ENCODE measurements around the gene WNK2.

Gene WNK2

DNA sequence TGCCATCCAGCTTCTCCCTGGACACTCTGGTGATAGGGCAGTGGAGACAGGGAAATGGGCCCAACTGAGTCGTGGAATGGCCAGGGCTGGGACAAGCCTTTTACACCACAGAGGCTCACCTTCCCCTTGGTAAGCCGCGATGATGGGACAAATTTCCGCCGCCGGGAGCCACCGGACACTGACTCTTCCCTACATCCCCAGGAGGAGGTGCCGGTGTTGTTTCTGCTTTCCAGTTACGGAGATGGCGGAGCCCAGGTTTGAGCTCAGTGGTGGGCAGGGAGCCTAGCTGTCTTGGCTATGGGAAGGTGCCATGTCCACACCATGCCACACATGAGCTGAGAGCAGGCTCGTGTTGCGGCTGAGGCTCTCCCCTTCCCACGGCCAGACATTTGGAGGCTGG, 19.9 kb upstream of the WNK2 start:
- no peak for DNase-seq

- no peak for DNase-seq
Measured at GRCh38 chr9:93166699-93167098, 17.2 kb upstream of the WNK2 start.

- no peak for DNase-seq
Measured at GRCh38 chr9:93167185-93167584, 16.8 kb upstream of the WNK2 start.

GRCh38 chr9:93167838-93168237, 16.1 kb upstream of the WNK2 start:
- DNase-seq = no peak

GRCh38 chr9:93168581-93168980, 15.4 kb upstream of the WNK2 start:
- DNase-seq = no peak

- no peak for DNase-seq
Measured at GRCh38 chr9:93169444-93169843, 14.5 kb upstream of the WNK2 start.

DNA sequence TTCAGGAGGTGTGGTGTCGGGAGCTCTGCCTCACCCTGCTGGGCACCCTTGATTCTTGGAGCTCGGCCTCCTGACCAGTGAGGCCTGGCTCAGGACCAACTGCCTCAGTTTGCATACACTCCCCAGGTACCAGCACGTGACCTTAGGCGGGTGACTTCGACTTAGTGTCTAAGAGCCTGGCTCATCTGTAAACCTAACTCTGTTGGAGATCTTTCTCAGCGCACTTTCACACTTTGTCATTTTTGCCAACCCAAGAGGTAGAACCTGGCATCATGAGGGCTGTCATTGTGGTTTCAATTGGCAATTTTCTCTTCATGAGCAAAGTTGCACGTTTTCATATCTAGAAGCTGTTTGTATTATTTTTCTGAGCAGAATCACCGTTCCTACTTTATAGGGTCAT, 13.4 kb upstream of the WNK2 start:
- DNase-seq = no peak

DNA sequence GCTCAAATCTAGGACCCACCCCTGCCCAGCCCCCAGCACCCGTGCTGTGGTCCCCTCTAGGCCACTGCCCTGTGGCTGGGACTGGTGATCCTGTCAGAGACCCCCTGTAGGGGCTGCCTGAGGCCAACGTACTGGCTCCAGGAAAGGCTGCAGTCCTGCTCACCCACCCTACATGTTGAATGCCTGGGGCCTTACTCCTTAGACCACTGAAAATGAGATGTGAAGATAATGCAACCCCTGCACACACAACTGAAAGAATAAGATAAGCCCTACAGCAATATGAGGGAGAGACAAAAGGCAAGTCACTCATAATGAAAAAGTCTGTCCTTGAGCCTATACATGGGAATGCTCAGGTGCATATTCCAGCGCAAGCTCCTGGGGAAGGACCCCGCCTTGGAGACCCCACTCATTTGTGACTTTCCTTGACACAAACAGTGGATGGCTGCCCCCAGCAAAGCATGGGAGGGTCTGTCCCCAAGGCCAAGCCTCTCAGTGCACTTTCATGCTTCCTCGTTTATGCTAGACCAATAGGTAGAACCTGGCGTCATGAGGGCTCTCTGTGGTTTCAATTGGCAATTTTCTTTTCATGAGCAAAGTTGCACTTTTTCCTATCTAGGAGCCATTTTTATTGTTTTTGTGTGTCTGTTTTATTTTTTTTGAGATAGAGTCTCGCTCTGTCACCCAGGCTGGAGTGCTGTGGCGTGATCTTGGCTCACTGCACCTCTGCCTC, 12.5 kb upstream of the WNK2 start:
- no peak for DNase-seq

GRCh38 chr9:93172666-93173364, 11.1 kb upstream of the WNK2 start:
- DNase-seq = no peak

DNA sequence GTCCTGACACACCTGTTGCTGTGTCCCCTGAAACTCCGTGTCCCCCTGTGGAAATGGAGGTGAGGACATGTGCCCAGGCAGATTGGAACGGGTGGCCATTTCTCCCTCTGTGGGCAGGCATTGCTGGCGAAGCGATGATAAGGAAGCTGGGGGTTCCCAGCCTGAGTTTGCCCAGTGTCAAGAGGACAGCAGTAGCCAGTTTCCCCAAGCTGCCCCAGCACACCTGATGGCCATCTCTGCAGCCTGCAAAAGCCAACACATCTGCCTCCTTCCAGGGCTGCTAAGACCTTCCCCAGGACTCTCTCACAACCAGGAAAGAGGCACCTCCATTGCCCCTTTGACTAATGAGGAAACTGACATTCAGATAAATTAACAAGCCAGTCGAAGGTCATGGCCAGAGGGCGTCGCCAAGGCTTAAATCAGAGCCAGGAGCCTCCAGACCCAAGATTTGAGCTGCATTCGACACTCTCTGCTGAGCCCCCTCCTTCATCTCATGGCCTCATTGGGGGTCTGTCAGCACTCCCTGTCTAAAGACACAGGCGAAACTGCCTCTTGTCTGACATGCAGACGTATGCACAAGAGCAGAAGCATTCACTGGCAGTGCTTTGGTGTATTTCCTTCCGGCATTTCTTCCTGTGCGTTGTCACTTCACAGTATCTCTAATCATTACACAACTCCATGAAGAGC, 10.4 kb upstream of the WNK2 start:
- DNase-seq = no peak

DNA sequence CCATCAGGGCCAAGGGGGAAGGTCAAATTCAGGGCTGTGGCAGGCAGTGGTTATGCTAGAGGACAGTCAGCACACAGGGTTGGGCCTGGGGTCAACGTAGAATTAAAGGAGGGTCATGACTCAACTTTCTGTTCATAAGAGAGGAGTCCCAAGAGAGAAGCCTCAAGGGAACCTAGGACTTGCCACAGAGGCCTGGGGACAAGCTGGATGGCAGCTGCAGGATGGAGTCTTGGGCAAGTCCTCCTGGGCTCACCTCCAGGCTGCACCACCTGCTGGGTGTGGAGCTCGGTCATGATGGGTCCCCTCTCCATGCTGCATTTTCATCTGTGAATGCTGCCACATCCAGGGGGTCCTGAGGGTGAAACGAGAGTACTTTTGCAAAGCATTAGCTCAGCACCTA, 9.0 kb upstream of the WNK2 start:
- DNase-seq = no peak

DNA sequence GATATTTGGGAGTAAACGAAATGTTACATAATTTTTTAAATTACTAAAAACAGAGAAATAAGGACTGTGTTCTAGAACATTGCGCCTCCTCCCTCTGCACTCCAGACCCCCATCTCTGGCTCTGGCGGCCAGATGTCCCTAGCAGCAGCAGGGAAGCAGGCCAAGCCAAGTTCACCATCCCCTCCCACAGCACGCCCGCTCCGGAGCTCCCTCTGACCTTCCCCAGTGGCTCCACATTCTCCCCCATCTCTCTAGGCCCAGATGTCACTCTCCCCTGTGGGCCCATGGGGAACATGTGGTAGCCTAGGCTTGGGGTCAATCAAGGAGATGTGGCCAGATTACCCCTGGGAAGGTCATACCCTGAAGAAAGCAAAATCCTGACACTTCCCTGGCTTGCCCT, 6.3 kb upstream of the WNK2 start:
- no peak for DNase-seq

DNA sequence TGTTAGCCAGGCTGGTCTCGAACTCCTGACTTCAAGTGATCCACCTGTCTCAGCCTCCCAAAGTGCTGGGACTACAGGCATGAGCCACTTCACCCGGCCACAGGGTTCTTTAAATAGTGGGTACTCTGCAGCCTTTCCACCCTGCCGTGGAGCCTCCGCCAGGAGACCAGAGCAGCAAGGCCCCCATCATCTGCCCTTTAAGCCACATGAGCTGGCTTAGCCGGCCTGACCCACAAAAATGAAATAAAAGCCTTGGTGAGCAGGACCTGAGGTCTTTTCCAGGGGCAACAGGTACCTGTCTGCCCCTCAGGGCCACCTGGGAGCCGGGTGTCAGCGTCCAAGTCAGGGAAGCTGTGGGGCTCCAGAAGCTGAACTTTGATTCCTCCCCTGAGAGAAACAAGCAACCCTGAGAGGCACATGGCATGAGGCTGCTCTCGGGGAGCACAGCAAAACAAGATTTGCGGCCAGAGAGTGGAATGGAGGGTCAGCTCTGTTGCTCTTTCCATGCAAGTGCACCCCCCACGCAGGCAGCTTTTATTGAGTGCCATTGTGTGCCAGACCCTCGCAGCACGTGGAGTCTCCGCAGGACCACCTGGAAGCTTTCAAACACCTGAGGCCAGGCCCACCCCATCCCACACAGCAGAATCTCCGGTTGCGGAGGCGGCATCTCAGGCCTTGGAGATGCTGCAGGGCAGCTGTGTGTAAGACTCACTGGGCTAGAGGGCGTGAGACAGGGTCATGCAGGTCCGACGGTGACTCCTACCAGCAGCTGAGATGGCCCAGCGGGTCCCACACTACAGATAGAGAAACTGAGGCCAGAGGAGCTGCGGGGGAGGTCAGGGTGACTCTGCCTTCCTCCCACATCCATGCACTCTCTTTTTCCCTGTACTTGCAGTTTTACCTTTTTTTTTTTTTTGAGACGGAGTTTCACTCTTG, 4.8 kb upstream of the WNK2 start:
- DNase-seq = no peak

DNA sequence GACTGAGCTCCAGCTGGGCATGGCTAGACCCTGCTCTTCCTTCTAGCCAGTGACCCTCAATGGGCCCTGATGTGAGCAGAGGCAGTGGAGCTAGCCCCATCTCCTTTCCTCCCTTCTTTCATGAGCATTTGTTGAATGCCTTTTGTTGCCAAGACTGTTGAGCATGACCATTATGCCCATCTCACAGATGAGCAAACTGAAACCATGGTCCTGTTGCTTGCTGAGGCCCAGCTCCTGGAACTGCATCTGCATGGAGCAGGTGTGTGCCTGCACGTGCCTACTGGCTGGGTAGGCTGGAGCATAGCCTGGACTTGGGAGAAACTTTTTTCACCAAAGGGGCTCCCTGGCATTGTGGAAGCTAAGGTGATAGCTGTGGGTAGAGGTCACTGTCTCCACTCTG, 3.0 kb upstream of the WNK2 start:
- DNase-seq = no peak

GRCh38 chr9:93181672-93182435, 2.1 kb upstream of the WNK2 start:
- DNase-seq = no peak

- no peak for DNase-seq
Measured at GRCh38 chr9:93182572-93182971, 1.4 kb upstream of the WNK2 start.

GRCh38 chr9:93183131-93183662, 742 bp upstream of the WNK2 start:
- DNase-seq = no peak

DNA sequence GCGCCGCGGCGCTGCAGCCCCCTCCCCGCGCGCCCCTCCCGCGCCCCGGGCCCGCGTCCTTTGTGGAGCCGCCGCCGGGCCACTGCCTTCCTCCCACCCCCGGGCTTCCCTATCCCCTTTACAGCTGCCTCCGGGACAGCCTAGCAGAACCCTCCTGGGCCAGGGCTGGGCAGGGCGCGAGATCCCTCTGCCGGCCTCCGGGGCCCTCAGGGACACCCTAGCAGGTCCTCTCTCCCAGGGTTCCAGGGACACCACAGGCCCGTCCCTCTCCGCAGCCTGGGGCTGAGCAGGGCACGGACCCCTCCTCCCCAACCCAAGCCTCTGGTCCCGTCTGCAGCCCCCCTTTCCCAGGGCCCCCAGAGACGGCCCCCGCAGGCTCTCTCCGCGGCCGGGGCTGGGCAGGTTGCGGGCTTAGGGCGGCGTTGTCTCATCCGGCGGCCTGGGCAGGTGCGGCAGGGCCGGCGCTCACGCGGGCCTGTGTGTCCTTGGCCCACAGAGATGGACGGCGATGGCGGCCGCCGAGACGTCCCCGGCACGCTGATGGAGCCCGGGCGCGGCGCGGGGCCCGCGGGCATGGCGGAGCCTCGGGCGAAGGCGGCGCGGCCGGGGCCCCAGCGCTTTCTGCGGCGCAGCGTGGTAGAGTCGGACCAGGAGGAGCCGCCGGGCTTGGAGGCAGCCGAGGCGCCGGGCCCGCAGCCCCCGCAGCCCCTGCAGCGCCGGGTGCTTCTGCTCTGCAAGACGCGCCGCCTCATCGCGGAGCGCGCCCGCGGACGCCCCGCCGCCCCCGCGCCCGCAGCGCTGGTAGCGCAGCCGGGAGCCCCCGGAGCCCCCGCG, 710 bp downstream of the WNK2 start:
- no peak for DNase-seq

DNA sequence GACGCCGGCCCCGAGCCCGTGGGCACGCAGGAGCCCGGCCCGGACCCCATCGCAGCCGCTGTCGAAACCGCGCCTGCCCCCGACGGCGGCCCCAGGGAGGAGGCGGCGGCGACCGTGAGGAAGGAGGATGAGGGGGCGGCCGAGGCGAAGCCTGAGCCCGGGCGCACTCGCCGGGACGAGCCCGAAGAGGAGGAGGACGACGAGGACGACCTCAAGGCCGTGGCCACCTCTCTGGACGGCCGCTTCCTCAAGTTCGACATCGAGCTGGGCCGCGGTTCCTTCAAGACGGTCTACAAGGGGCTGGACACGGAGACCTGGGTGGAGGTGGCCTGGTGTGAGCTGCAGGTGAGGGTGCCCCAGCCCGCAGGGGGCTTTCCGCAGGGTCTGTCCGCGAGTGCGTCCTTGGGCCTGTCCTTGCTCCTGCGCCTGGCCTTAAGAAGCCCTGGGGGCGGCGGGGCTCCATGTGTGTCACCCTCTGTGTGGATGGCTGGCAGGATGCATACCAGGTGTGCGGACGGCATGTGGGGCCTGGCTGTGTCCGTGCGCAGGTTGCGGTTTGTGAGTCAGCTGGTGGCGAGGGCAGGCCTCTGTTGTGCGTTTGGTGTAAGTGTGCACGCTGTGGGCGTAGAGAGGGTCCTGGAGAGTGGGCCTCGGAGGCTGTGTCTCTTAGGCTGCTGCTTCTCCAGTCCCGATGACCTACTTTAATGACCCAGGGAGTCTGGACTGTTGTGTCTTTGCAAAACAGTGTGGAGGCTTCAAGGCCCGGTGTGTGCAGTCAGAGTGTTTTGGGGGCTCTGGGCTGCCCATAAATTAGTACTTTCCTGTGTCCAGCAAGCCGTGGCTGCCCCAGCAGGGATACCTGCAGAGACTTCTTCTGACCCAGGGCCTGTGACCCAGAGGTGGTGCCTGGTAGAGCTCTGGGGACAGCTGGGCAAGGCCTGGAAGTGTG, 1.6 kb downstream of the WNK2 start:
- no peak for DNase-seq
